HG03139 (cell line): ENCODE results near the gene GLB1L.
"Not testable (repeated sequence)": the region's sequence is repeated elsewhere in the genome, so short reads cannot be mapped to it uniquely, and the experiment has no call there.

ENCODE experiments used
- ATAC-seq: cut with Tn5 transposase; IDR thresholded peaks from one replicate; pipeline ENCODE4 v1.9.1; 2021; ENCODE audit not compliant: unreplicated experiment

Gene GLB1L

GRCh38 chr2:219245148-219245898 lies at the start of gene GLB1L, which contains the start of gene STK16:
GLB1L (minus strand) TSS chr2:219245444; CDS start chr2:219243573, 1,871 bp downstream.
STK16 (plus strand) TSS chr2:219245479; CDS start chr2:219246000, 521 bp downstream.
- peak; percentile 54 for ATAC-seq

- ATAC-seq: peak; percentile 84
Measured at GRCh38 chr2:219294356-219295351, 49.4 kb upstream of the GLB1L start.

- no peak for ATAC-seq
Measured at GRCh38 chr2:219293736-219294231, 48.5 kb upstream of the GLB1L start.

- no peak for ATAC-seq
Measured at GRCh38 chr2:219292616-219293015, 47.4 kb upstream of the GLB1L start.

GRCh38 chr2:219291910-219292490 lies 46.8 kb upstream of the GLB1L start:
- no peak for ATAC-seq

GRCh38 chr2:219291394-219291793 lies 46.1 kb upstream of the GLB1L start:
- ATAC-seq: no peak

- no peak for ATAC-seq
Measured at GRCh38 chr2:219290381-219291171, 45.3 kb upstream of the GLB1L start.

- ATAC-seq: no peak
Measured at GRCh38 chr2:219289537-219290361, 44.5 kb upstream of the GLB1L start.

- no peak for ATAC-seq
Measured at GRCh38 chr2:219289195-219289536, 43.9 kb upstream of the GLB1L start.

GRCh38 chr2:219287580-219288265 lies 42.5 kb upstream of the GLB1L start:
- no peak for ATAC-seq

- ATAC-seq: not testable (repeated sequence)
Measured at GRCh38 chr2:219287116-219287440, 41.8 kb upstream of the GLB1L start.

GRCh38 chr2:219286436-219287115 lies 41.3 kb upstream of the GLB1L start:
- no peak for ATAC-seq

- no peak for ATAC-seq
Measured at GRCh38 chr2:219285894-219286425, 40.7 kb upstream of the GLB1L start.

GRCh38 chr2:219285373-219285735 lies 40.1 kb upstream of the GLB1L start:
- ATAC-seq: no peak

GRCh38 chr2:219284501-219285372 lies 39.5 kb upstream of the GLB1L start:
- ATAC-seq: no peak

GRCh38 chr2:219282943-219283581 lies 37.8 kb upstream of the GLB1L start:
- no peak for ATAC-seq

GRCh38 chr2:219282375-219282774 lies 37.1 kb upstream of the GLB1L start:
- no peak for ATAC-seq
